Upper lobe of right lung (tissue), 1 donor: ENCODE measurements around the gene SLC6A12. TPM values are rescaled to one million over a fixed set of nuclear protein-coding genes. Genes with fewer than 3 reads are reported as not detected.
A peak's percentile ranks its signal among the peaks of the same experiment; 100 is the strongest.

Experiments used
- ATAC-seq: fragments of 200-7000 bp; cut with Tn5 transposase; one replicate; pipeline ENCODE4 v1.9.1; 2020; ENCODE audit warnings: mild to moderate bottlenecking, moderate library complexity
- DNase-seq: peaks from one replicate; pipeline ENCODE4 v3.0.0-alpha.2; 2020
- H3K27ac ChIP-seq: fragments of 200-600 bp; one replicate; pipeline ENCODE4 v1.8.0; 2022
- H3K27me3 ChIP-seq: fragments of 200-600 bp; one replicate; pipeline ENCODE4 v1.8.0; 2022; ENCODE audit warnings: mild to moderate bottlenecking
- H3K36me3 ChIP-seq: fragments of 200-600 bp; one replicate; pipeline ENCODE4 v1.8.0; 2022
- H3K4me1 ChIP-seq: fragments of 200-600 bp; one replicate; pipeline ENCODE4 v1.8.0; 2022
- H3K4me3 ChIP-seq: fragments of 200-600 bp; one replicate; pipeline ENCODE4 v1.8.0; 2022; ENCODE audit warnings: mild to moderate bottlenecking
- H3K9me3 ChIP-seq: fragments of 200-600 bp; one replicate; pipeline ENCODE4 v1.8.0; 2022
- intact Hi-C: fragments of 100-400 bp; cut with DNase I; formaldehyde crosslinking; loops from one replicate; pipeline ENCODE4 v1.11.0; 2022
- total RNA-seq: library from RNA; stranded (reverse); fragmentation: NEBNext Ultra II Directional; extraction: Animal tissue kit (Norgen Biotek cat#: 25700); gene quantifications from one replicate; pipeline ENCODE4 v1.2.1, GENCODE V29; 2021
- TF ChIP-seq, protein P1 (sequence below): fragments of 200-600 bp; IDR thresholded peaks from one replicate; pipeline ENCODE4 v1.8.0; 2022; ENCODE audit warnings: antibody characterized with exemption
- donor health status: DM: no; HTN: yes; CAD: no; lungs with severe emphysema.

Gene SLC6A12
- total RNA-seq, 1 donor from 2014 or later = 11.1 TPM

DNA sequence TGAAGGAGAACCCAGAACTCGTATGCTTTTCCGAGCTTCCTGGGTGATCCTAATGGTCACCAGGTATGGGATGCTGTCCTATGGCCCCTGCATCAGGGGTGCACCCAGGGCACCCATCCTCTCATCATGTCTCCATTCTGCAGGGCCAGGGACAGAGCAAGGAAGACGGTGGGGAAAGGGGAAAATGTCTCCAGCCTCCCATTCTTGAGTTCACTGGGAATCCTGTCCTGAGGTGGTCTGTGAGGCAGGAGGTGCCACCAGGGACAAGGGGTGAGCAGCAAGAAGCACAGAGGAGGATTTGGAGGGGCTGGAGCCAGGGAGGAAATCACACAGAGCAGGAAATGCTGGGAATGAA, 14.9 kb upstream of the SLC6A12 start:
- no peaks in the 10 kb centered on the region for H3K36me3 ChIP-seq
- H3K4me3 ChIP-seq = no peak overlapping the region
- no peak overlapping the region for H3K27ac ChIP-seq
- DNase-seq = no peak
- H3K4me1 ChIP-seq = no peaks in the 10 kb centered on the region
- TF ChIP-seq, protein P1, sequence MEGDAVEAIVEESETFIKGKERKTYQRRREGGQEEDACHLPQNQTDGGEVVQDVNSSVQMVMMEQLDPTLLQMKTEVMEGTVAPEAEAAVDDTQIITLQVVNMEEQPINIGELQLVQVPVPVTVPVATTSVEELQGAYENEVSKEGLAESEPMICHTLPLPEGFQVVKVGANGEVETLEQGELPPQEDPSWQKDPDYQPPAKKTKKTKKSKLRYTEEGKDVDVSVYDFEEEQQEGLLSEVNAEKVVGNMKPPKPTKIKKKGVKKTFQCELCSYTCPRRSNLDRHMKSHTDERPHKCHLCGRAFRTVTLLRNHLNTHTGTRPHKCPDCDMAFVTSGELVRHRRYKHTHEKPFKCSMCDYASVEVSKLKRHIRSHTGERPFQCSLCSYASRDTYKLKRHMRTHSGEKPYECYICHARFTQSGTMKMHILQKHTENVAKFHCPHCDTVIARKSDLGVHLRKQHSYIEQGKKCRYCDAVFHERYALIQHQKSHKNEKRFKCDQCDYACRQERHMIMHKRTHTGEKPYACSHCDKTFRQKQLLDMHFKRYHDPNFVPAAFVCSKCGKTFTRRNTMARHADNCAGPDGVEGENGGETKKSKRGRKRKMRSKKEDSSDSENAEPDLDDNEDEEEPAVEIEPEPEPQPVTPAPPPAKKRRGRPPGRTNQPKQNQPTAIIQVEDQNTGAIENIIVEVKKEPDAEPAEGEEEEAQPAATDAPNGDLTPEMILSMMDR = no peak
- intact Hi-C loops = no loop called here
- H3K9me3 ChIP-seq = no peaks in the 10 kb centered on the region
- H3K27me3 ChIP-seq = no peaks in the 10 kb centered on the region
- ATAC-seq = no peak

GRCh38 chr12:227923-228845, 14.2 kb upstream of the SLC6A12 start:
- TF ChIP-seq, protein P1 = no peak
- ATAC-seq (no peak), DNase-seq (peak; percentile 36)
- no peaks in the 10 kb centered on the region for H3K36me3 ChIP-seq
- H3K4me3 ChIP-seq = no peak overlapping the region
- H3K27me3 ChIP-seq = no peaks in the 10 kb centered on the region
- no peak overlapping the region for H3K27ac ChIP-seq
- no peaks in the 10 kb centered on the region for H3K4me1 ChIP-seq
- H3K9me3 ChIP-seq = no peaks in the 10 kb centered on the region
- intact Hi-C loops = no loop called here

- DNase-seq (peak; percentile 27), ATAC-seq (no peak)
- Histone ChIP-seq H3K36me3 (no peaks in the 10 kb centered on the region), H3K27ac (no peak overlapping the region), H3K4me3 (no peak overlapping the region), H3K9me3 (no peaks in the 10 kb centered on the region), H3K4me1 (no peaks in the 10 kb centered on the region), H3K27me3 (no peaks in the 10 kb centered on the region)
- TF ChIP-seq, protein P1 = no peak
- intact Hi-C loops = no loop called here
Observed at GRCh38 chr12:227286-227915, 13.4 kb upstream of the SLC6A12 start.

GRCh38 chr12:226401-226800, 12.4 kb upstream of the SLC6A12 start:
- intact Hi-C loops = no loop called here

GRCh38 chr12:225012-225411, 11.1 kb upstream of the SLC6A12 start:
- H3K27ac ChIP-seq = no peak overlapping the region
- TF ChIP-seq, protein P1 = no peak
- H3K27me3 ChIP-seq = no peaks in the 10 kb centered on the region
- H3K4me1 ChIP-seq = no peaks in the 10 kb centered on the region
- H3K9me3 ChIP-seq = no peaks in the 10 kb centered on the region
- DNase-seq (peak; percentile 55), ATAC-seq (no peak)
- H3K36me3 ChIP-seq = no peaks in the 10 kb centered on the region
- intact Hi-C loops = no loop called here
- no peak overlapping the region for H3K4me3 ChIP-seq

More at GRCh38 chr12:226401-226800, 12.4 kb upstream of the SLC6A12 start:
- no peak overlapping the region for H3K4me3 ChIP-seq
- no peak for ATAC-seq
- no peaks in the 10 kb centered on the region for H3K27me3 ChIP-seq
- no peaks in the 10 kb centered on the region for H3K4me1 ChIP-seq
- H3K9me3 ChIP-seq = no peaks in the 10 kb centered on the region
- H3K36me3 ChIP-seq = no peaks in the 10 kb centered on the region
- TF ChIP-seq, protein P1 = no peak
- peak; percentile 54 for DNase-seq
- H3K27ac ChIP-seq = no peak overlapping the region
